ENCODE data around the gene PRSS1. TPM values are rescaled to one million over a fixed set of nuclear protein-coding genes. Genes with fewer than 3 reads are reported as not detected.

Gene PRSS1
- total and polyA plus RNA-seq, 2 donors (not counting 1 experiment from before 2014, with no cell fraction given) = not detected

DNA sequence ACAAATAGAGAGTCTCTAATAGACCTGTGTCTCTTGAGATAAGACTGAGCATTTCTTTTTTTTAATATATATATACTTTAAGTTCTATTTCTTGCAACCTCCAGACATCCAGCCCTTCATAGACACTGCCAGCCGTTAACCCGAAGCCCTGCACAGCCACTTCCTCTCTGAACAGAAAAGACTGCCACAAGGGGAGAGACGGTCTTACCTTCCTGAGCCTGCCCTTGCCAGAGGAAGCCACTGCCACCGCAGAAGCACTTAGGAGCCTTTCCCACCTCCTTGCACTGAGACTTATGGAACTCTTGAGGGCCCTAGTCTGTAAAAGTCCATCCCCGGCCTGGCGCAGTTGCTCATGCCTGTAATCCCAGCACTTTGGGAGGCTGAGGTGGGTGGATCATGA, 31.8 kb upstream of the PRSS1 start:
- Histone ChIP-seq H4K20me1 (ENCODE audit: control insufficient read depth, insufficient read depth, low read length, poor library complexity, severe bottlenecking) (no peaks in the 10 kb centered on the region), H3K9ac (ENCODE audit: low read length) (no peak overlapping the region), H3K27ac (ENCODE audit: low read length in 2 of 2) (no peak overlapping the region), H3K79me2 (ENCODE audit: control insufficient read depth, insufficient read depth, low read length) (no peaks in the 10 kb centered on the region), H3K9me3 (ENCODE audit: control extremely low read depth in 1 of 3, control insufficient read depth in 2 of 3, insufficient read depth in 1 of 3, low read length in 2 of 3) (no peaks in the 10 kb centered on the region), H3K4me1 (ENCODE audit: control insufficient read depth in 2 of 2, insufficient read depth in 2 of 2, low read length in 2 of 2) (peaks cover 26 to 43% of the 10 kb centered on the region in 2 donors), H3K27me3 (replicated peaks in 1 of 4; ENCODE audit: control extremely low read depth in 1 of 4, control insufficient read depth in 3 of 4, insufficient read depth in 4 of 4, low read length in 3 of 4) (peaks cover 0 to 23% (median 7%) of the 10 kb centered on the region in 4 experiments), H2AFZ (ENCODE audit: insufficient read depth, low read depth, low read length, poor library complexity, severe bottlenecking) (peak overlapping the region; percentile 32), H3K36me3 (replicated peaks in 1 of 2; ENCODE audit: control extremely low read depth in 1 of 2, control insufficient read depth in 1 of 2, extremely low read depth in 1 of 2, insufficient read depth in 2 of 2, low read length in 1 of 2) (no peaks in the 10 kb centered on the region), H3K4me2 (replicated peaks; ENCODE audit: low read depth, low read length, poor library complexity, severe bottlenecking) (no peak overlapping the region), H3K4me3 (ENCODE audit: control extremely low read depth in 1 of 5, extremely low read depth in 1 of 5, insufficient read depth in 1 of 5, low read depth in 2 of 5, low read length in 4 of 5) (no peak overlapping the region)
- intact Hi-C loops (cut with micrococcal nuclease) = no loop called here
- POLR2A ChIA-PET = no interaction called here
- no peak for ATAC-seq (ENCODE audit: low read depth)
- peaks cover 27% of the 10 kb centered on the region for H3K4me1 Mint-ChIP-seq
- no peak overlapping the region for H3K4me3 Mint-ChIP-seq
- DNase-seq = peak; percentile 25
- WGBS (ENCODE audit: insufficient coverage) = 8% methylated on average over 5 of the region's 6 CpGs
- no peak for TF ChIP-seq EZH2 (IDR thresholded peaks at IDR 0.05; ENCODE audit: borderline replicate concordance, insufficient read depth, low read depth, low read length, poor library complexity, severe bottlenecking)
- TF ChIP-seq, protein P1, sequence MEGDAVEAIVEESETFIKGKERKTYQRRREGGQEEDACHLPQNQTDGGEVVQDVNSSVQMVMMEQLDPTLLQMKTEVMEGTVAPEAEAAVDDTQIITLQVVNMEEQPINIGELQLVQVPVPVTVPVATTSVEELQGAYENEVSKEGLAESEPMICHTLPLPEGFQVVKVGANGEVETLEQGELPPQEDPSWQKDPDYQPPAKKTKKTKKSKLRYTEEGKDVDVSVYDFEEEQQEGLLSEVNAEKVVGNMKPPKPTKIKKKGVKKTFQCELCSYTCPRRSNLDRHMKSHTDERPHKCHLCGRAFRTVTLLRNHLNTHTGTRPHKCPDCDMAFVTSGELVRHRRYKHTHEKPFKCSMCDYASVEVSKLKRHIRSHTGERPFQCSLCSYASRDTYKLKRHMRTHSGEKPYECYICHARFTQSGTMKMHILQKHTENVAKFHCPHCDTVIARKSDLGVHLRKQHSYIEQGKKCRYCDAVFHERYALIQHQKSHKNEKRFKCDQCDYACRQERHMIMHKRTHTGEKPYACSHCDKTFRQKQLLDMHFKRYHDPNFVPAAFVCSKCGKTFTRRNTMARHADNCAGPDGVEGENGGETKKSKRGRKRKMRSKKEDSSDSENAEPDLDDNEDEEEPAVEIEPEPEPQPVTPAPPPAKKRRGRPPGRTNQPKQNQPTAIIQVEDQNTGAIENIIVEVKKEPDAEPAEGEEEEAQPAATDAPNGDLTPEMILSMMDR (IDR thresholded peaks at IDR 0.05) = no peak
- peaks cover 4% of the 10 kb centered on the region for H3K27me3 Mint-ChIP-seq
- CTCF ChIA-PET = interaction anchor here (1.2 to 12.7 kb wide), 4 partner anchors 22 to 94 kb away, joined by 3 to 288 read pairs (median 112); no protein-coding TSS in a partner anchor
- no peaks in the 10 kb centered on the region for H3K9me3 Mint-ChIP-seq (ENCODE audit: insufficient read depth)
- no peak overlapping the region for H3K27ac Mint-ChIP-seq

DNA sequence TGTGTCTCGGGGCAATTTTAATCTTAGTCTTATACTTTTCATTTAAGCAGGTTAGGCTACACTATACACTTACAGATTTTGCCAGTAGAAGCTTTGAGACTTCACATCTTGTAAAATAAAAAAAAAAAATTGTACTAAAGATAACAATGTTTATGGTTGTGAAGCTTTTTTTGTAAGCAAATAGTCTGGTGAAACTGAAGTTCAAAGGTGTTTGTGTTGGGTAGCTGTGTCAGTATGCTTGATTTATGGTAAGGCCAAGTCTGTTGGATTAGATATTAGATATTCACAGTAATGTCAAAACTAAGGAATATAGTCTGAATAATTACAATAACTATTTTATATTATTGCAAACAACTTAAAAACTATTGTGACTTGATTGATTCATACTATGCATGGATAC, 31.0 kb upstream of the PRSS1 start:
- Histone ChIP-seq H3K27ac (ENCODE audit: low read length in 2 of 2) (no peak overlapping the region), H3K4me2 (replicated peaks; ENCODE audit: low read depth, low read length, poor library complexity, severe bottlenecking) (no peak overlapping the region), H2AFZ (ENCODE audit: insufficient read depth, low read depth, low read length, poor library complexity, severe bottlenecking) (no peak overlapping the region), H3K9ac (ENCODE audit: low read length) (no peak overlapping the region), H3K36me3 (replicated peaks in 1 of 2; ENCODE audit: control extremely low read depth in 1 of 2, control insufficient read depth in 1 of 2, extremely low read depth in 1 of 2, insufficient read depth in 2 of 2, low read length in 1 of 2) (no peaks in the 10 kb centered on the region), H3K9me3 (ENCODE audit: control extremely low read depth in 1 of 3, control insufficient read depth in 2 of 3, insufficient read depth in 1 of 3, low read length in 2 of 3) (no peaks in the 10 kb centered on the region), H4K20me1 (ENCODE audit: control insufficient read depth, insufficient read depth, low read length, poor library complexity, severe bottlenecking) (no peaks in the 10 kb centered on the region), H3K4me1 (ENCODE audit: control insufficient read depth in 2 of 2, insufficient read depth in 2 of 2, low read length in 2 of 2) (peaks cover 26 to 44% of the 10 kb centered on the region in 2 donors), H3K27me3 (replicated peaks in 1 of 4; ENCODE audit: control extremely low read depth in 1 of 4, control insufficient read depth in 3 of 4, insufficient read depth in 4 of 4, low read length in 3 of 4) (peaks cover 0 to 23% (median 10%) of the 10 kb centered on the region in 4 experiments), H3K4me3 (ENCODE audit: control extremely low read depth in 1 of 5, extremely low read depth in 1 of 5, insufficient read depth in 1 of 5, low read depth in 2 of 5, low read length in 4 of 5) (no peak overlapping the region), H3K79me2 (ENCODE audit: control insufficient read depth, insufficient read depth, low read length) (no peaks in the 10 kb centered on the region)
- Mint-ChIP-seq H3K27ac (no peak overlapping the region), H3K27me3 (peaks cover 9% of the 10 kb centered on the region), H3K4me1 (peaks cover 24% of the 10 kb centered on the region), H3K4me3 (no peak overlapping the region), H3K9me3 (ENCODE audit: insufficient read depth) (no peaks in the 10 kb centered on the region)
- DNase-seq (no peak), ATAC-seq (ENCODE audit: low read depth) (no peak)
- WGBS (ENCODE audit: insufficient coverage) = no CpG with 5 or more reads among the region's 1 CpG
- TF ChIP-seq EZH2 (IDR thresholded peaks at IDR 0.05; ENCODE audit: borderline replicate concordance, insufficient read depth, low read depth, low read length, poor library complexity, severe bottlenecking) = no peak
- TF ChIP-seq, protein P1 (IDR thresholded peaks at IDR 0.05) = no peak
- POLR2A ChIA-PET = interaction anchor here (0.7 kb wide), 1 partner anchor 994 kb away, joined by 4 read pairs; no protein-coding TSS in a partner anchor
- CTCF ChIA-PET = interaction anchor here (0.7 to 12.7 kb wide), 3 partner anchors 64 to 93 kb away, joined by 3 to 219 read pairs (median 6); no protein-coding TSS in a partner anchor
- intact Hi-C loops (cut with micrococcal nuclease) = no loop called here

Measured in B cell (primary cell).